Stimulated activated CD8-positive, alpha-beta memory T cell treated with anti-CD3 and anti-CD28 coated beads, Interleukin-7, amount 100 ng/mL, for 24 hours (primary cell): ENCODE measurements around the gene PRSS27.
"Not testable (repeated sequence)": the region's sequence is repeated elsewhere in the genome, so short reads cannot be mapped to it uniquely, and the experiment has no call there.

Experiments used
- DNase-seq: peaks from one replicate; pipeline ENCODE4 v3.0.0-alpha.2; 2020; ENCODE audit warnings: low read depth

PRSS27 gene

GRCh38 chr16:2724088-2724676 lies 4.2 kb upstream of the PRSS27 start:
- no peak for DNase-seq

GRCh38 chr16:2721634-2722173 lies 1.7 kb upstream of the PRSS27 start:
- not testable (repeated sequence) for DNase-seq

GRCh38 chr16:2720719-2721633 lies 952 bp upstream of the PRSS27 start:
- DNase-seq = peak; percentile 76

- DNase-seq = no peak
Measured at GRCh38 chr16:2719328-2720063, 528 bp downstream of the PRSS27 start.

- DNase-seq = no peak
Measured at GRCh38 chr16:2717383-2718263, 2.4 kb downstream of the PRSS27 start.

- DNase-seq = no peak
Measured at GRCh38 chr16:2716948-2717347, 3.1 kb downstream of the PRSS27 start.

GRCh38 chr16:2715966-2716885 lies 3.8 kb downstream of the PRSS27 start:
- DNase-seq = no peak

- DNase-seq = peak; percentile 59
Measured at GRCh38 chr16:2715519-2715918, 4.5 kb downstream of the PRSS27 start.

GRCh38 chr16:2715064-2715463 lies 5.0 kb downstream of the PRSS27 start:
- DNase-seq = no peak

- no peak for DNase-seq
Measured at GRCh38 chr16:2713985-2714774, 5.8 kb downstream of the PRSS27 start.

- DNase-seq = no peak
Measured at GRCh38 chr16:2713523-2713922, 6.5 kb downstream of the PRSS27 start.

GRCh38 chr16:2712546-2712945 lies 7.5 kb downstream of the PRSS27 start:
- DNase-seq = no peak

- no peak for DNase-seq
Measured at GRCh38 chr16:2712063-2712441, 8.0 kb downstream of the PRSS27 start.

- DNase-seq = no peak
Measured at GRCh38 chr16:2711370-2712062, 8.5 kb downstream of the PRSS27 start.

GRCh38 chr16:2710711-2711231 lies 9.3 kb downstream of the PRSS27 start:
- DNase-seq = no peak

- no peak for DNase-seq
Measured at GRCh38 chr16:2710021-2710710, 9.9 kb downstream of the PRSS27 start.

- DNase-seq = no peak
Measured at GRCh38 chr16:2709588-2709984, 10.4 kb downstream of the PRSS27 start.

- no peak for DNase-seq
Measured at GRCh38 chr16:2708955-2709587, 11.0 kb downstream of the PRSS27 start.
